ENCODE results near the gene GRIK4.

DNA sequence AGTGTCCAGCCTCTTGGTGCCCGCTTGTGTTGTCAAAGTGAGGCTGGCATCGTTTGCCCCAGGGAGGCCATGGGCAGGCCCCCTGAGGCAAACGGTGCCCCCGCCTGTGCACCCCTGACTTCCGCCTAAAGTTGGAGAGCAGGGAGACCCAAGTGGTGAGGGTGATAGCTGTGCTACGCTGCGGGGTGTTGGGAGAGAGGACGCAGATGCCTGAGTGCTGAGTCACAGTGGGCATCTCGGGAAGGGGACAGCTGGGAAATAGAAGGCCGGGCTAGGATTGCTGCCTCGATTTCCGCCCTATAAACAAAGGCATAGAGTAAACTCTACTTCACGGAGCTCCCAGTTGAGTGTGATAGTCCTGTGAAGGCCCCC lies 5.8 kb downstream of the GRIK4 start:
- TF ChIP-seq, protein P1, sequence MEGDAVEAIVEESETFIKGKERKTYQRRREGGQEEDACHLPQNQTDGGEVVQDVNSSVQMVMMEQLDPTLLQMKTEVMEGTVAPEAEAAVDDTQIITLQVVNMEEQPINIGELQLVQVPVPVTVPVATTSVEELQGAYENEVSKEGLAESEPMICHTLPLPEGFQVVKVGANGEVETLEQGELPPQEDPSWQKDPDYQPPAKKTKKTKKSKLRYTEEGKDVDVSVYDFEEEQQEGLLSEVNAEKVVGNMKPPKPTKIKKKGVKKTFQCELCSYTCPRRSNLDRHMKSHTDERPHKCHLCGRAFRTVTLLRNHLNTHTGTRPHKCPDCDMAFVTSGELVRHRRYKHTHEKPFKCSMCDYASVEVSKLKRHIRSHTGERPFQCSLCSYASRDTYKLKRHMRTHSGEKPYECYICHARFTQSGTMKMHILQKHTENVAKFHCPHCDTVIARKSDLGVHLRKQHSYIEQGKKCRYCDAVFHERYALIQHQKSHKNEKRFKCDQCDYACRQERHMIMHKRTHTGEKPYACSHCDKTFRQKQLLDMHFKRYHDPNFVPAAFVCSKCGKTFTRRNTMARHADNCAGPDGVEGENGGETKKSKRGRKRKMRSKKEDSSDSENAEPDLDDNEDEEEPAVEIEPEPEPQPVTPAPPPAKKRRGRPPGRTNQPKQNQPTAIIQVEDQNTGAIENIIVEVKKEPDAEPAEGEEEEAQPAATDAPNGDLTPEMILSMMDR (conservative IDR thresholded peaks at IDR 0.05; ENCODE audit: low read length) = no peak
- no peak for TF ChIP-seq EZH2phosphoT487 (IDR thresholded peaks at IDR 0.05; ENCODE audit: borderline replicate concordance)
